GM19025 (cell line): ENCODE data around the gene KIF1A.

ENCODE experiments used
- ATAC-seq: cut with Tn5 transposase; IDR thresholded peaks from one replicate; pipeline ENCODE4 v1.9.1; 2021; ENCODE audit warnings: mild to moderate bottlenecking, low read depth, moderate library complexity; ENCODE audit not compliant: unreplicated experiment

The KIF1A gene, protein sequence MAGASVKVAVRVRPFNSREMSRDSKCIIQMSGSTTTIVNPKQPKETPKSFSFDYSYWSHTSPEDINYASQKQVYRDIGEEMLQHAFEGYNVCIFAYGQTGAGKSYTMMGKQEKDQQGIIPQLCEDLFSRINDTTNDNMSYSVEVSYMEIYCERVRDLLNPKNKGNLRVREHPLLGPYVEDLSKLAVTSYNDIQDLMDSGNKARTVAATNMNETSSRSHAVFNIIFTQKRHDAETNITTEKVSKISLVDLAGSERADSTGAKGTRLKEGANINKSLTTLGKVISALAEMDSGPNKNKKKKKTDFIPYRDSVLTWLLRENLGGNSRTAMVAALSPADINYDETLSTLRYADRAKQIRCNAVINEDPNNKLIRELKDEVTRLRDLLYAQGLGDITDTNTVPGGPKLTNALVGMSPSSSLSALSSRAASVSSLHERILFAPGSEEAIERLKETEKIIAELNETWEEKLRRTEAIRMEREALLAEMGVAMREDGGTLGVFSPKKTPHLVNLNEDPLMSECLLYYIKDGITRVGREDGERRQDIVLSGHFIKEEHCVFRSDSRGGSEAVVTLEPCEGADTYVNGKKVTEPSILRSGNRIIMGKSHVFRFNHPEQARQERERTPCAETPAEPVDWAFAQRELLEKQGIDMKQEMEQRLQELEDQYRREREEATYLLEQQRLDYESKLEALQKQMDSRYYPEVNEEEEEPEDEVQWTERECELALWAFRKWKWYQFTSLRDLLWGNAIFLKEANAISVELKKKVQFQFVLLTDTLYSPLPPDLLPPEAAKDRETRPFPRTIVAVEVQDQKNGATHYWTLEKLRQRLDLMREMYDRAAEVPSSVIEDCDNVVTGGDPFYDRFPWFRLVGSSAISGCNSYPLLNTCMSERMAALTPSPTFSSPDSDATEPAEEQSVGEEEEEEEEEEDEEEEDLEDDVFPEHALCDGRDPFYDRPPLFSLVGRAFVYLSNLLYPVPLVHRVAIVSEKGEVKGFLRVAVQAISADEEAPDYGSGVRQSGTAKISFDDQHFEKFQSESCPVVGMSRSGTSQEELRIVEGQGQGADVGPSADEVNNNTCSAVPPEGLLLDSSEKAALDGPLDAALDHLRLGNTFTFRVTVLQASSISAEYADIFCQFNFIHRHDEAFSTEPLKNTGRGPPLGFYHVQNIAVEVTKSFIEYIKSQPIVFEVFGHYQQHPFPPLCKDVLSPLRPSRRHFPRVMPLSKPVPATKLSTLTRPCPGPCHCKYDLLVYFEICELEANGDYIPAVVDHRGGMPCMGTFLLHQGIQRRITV (N-terminal part only)

DNA sequence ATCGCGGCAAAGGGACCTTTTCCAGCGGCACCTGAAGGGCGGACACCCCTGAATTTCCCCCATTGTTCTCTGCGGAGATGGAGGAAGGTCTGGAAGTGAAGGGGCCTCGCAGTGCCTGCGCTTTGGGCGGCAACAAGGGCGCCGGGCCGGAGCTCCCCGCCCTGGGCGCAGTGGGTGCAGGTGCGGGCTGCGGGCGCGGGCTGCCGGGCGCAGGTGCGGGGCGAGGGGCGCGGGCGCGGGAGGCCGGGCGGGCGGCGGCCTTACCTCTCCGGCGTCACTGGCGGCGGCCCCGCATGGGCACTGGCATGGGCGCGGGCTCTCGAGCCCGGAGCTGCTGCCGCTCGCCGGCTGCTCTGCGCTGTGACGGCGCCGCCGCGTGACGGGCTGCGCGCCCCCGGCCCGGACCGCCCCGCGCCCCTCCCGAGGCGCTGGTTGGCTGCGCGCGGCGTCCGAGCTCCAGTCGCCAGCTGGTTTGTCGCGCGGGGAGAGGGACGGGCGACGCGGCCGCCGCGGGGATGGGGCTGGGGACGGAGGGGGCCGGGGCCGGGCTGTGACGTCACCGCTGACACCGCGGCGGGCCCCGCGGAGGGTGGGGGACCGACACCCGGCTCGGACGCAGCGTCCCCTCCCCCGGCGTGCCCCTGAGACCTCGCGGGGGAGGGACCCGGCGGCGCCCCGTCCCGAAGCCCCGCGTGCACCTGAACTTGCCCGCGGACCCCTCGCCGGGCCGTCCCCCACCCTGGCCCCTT lies at the start of gene KIF1A:
TSS of gene KIF1A (minus strand) at position 362 of the 749 bp plus-strand sequence. CDS start 22,467 bp downstream, outside the sequence.
- ATAC-seq, result no peak

GRCh38 chr2:240869109-240869955 lies 49.3 kb upstream of the KIF1A start:
- no peak for ATAC-seq

- no peak for ATAC-seq
These were observed 48.5 kb upstream of the KIF1A start, which contains the start of gene AGXT for GRCh38 chr2:240868286-240869108. Gene AGXT (plus strand): TSS chr2:240868824. CDS start chr2:240868866, 42 bp downstream.

DNA sequence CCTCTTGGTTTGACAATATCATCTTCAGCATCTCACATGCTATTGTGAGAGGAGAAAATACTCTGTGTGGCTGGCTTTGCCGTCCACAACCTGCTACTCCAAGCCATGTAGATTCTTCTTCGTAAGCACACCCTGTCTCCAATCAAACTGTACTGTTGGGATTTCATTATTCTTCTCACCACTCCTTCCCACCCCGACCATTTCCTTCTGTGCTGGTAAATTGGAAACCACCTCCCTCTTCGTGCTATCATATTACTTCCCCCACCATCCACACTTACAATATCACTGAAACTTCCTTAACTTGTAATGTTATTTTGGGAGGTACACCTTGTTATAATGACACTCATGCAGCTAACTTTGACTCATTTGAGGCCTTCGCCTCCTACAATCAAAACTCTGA lies 45.4 kb upstream of the KIF1A start:
- no peak for ATAC-seq

DNA sequence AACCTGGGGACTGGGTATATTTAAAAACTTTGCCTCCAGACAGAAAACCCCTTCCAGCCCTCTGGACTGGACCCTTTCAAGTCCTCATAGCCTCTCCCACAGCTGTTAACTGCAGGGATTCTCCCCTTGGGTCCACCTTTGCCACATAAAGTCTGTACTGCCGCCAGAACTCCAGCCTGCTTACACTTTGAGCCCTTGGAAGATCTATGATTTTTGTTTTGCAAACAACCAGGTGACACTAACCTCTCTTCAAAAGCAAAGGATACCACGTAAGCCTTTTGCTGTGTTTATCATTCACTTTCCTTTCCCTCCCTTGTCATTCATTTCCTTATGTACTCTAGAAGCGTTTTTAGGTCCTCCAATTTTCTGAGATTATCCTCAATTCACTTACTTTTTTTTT lies 44.5 kb upstream of the KIF1A start:
- ATAC-seq, result no peak

DNA sequence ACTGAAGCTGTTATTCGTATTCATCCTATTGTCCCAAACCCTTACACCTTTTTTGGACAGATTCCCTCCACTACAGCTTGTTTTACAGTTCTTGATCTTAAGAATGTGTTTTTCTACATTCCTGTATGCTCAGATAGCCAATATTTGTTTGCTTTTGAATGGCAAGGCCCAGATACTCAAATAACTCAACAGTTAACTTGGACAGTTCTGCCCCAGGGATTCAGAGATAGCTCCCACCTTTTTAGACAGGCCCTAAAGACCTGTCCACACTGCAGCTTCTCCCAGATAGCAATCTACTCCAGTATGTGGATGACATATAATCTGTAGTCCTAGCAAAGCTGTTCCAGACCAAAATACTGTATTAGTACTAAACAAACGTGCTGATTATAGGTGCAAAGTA lies 41.5 kb upstream of the KIF1A start:
- no peak for ATAC-seq

GRCh38 chr2:240858871-240859270 lies 38.9 kb upstream of the KIF1A start:
- no peak for ATAC-seq

GRCh38 chr2:240858321-240858720 lies 38.3 kb upstream of the KIF1A start:
- no peak for ATAC-seq

GRCh38 chr2:240857039-240858008 lies 37.3 kb upstream of the KIF1A start:
- no peak for ATAC-seq

GRCh38 chr2:240856151-240856980 lies 36.3 kb upstream of the KIF1A start:
- ATAC-seq, result no peak

GRCh38 chr2:240855670-240856069 lies 35.7 kb upstream of the KIF1A start:
- ATAC-seq, result no peak

- no peak for ATAC-seq
These were observed 32.8 kb upstream of the KIF1A start for GRCh38 chr2:240852671-240853314.

- no peak for ATAC-seq
These were observed 31.3 kb upstream of the KIF1A start for GRCh38 chr2:240851078-240851991.

DNA sequence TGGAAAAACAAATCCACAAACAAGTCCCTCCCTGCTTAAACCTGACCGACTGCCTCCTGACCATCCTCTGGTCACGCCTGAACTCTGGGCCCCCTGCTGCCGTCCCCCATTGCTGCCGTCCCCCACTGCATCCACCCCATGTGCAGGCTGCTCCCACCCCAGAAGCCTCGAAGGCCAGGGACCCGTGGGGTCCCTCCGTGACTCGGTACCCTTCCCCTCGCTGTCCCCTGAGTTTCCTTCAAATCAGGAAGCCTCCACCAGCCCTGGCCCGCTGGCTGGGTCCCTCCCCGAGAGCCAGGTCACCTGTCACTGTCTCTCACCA lies 30.7 kb upstream of the KIF1A start:
- no peak for ATAC-seq

DNA sequence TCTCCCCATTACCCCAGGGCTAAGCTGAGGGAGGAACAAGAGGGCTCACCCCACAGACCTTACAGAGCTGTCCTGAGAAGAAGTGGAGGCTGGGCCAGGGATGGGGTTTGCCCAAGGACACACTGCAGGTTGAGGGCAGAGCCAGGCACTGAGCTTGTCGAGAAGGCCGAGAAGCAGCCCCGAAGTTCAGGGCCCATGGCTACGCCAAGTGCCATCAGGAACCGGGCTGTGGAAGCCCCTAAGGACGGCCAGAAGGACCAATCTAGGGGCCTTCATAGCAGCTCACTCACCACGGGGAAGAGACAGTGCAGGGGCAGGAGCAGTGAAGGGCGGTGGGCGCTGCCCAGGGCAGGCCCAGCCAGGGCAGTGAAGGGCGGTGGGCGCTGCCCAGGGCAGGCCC lies 30.0 kb upstream of the KIF1A start:
- ATAC-seq, result no peak
